GM23338 (cell line): ENCODE results near the gene ZSWIM3. TPM values are rescaled to one million over a fixed set of nuclear protein-coding genes. Genes with fewer than 3 reads are reported as not detected.

Source experiments
- ATAC-seq: fragments of 200-7000 bp; cut with Tn5 transposase; 3 replicates; pipeline ENCODE4 v1.9.1; 2020
- DNase-seq: peaks from one replicate; pipeline ENCODE4 v3.0.0-alpha.2; 2015; ENCODE audit warnings: low spot score
- H2AFZ ChIP-seq: fragments of 200-600 bp; sonication (generic); 2 replicates; pipeline ENCODE4 v1.8.0; 2016; ENCODE audit warnings: antibody characterized with exemption, mild to moderate bottlenecking, moderate library complexity
- H3F3A ChIP-seq: fragments of 200-600 bp; sonication (generic); replicated peaks from 2 replicates; pipeline ENCODE4 v1.8.0; 2017; ENCODE audit warnings: antibody characterized with exemption, mixed run types, low read depth
- H3K27ac ChIP-seq: fragments of 200-600 bp; sonication (generic); 2 replicates; pipeline ENCODE4 v1.6.1; 2016; ENCODE audit warnings: low read depth
- H3K27me3 ChIP-seq: fragments of 200-600 bp; sonication (generic); 2 replicates; pipeline ENCODE4 v1.8.0; 2016; ENCODE audit warnings: mild to moderate bottlenecking, mixed run types, moderate library complexity; ENCODE audit not compliant: insufficient read depth
- H3K36me3 ChIP-seq: fragments of 200-600 bp; sonication (generic); 2 replicates; pipeline ENCODE4 v1.8.0; 2016; ENCODE audit warnings: mild to moderate bottlenecking; ENCODE audit not compliant: insufficient read depth
- H3K4me1 ChIP-seq: fragments of 200-600 bp; sonication (generic); 2 replicates; pipeline ENCODE4 v1.8.0; 2016; ENCODE audit warnings: mild to moderate bottlenecking, moderate library complexity; ENCODE audit not compliant: insufficient read depth
- H3K4me2 ChIP-seq: fragments of 200-600 bp; sonication (generic); 2 replicates; pipeline ENCODE4 v1.7.1; 2017; ENCODE audit warnings: mixed run types
- H3K4me3 ChIP-seq: fragments of 200-600 bp; sonication (generic); 2 replicates; pipeline ENCODE4 v1.6.1; 2016; ENCODE audit warnings: mixed run types
- H3K79me2 ChIP-seq: fragments of 200-600 bp; sonication (generic); replicated peaks from 2 replicates; pipeline ENCODE4 v1.8.0; 2017; ENCODE audit warnings: mild to moderate bottlenecking; ENCODE audit not compliant: insufficient read depth
- H3K9me2 ChIP-seq: fragments of 200-600 bp; sonication (generic); 2 replicates; pipeline ENCODE4 v1.8.0; 2017; ENCODE audit not compliant: insufficient read depth
- H4K20me1 ChIP-seq: fragments of 200-600 bp; sonication (generic); replicated peaks from 2 replicates; pipeline ENCODE4 v1.8.0; 2017; ENCODE audit warnings: mild to moderate bottlenecking; ENCODE audit not compliant: insufficient read depth
- H3K27ac Mint-ChIP-seq: 2 replicates; pipeline ENCODE4 v1.8.0; 2020; ENCODE audit warnings: inconsistent platforms, mild to moderate bottlenecking, moderate library complexity, mixed read lengths
- H3K27me3 Mint-ChIP-seq: 3 replicates; pipeline ENCODE4 v1.8.0; 2022; ENCODE audit warnings: low read depth, mild to moderate bottlenecking, moderate library complexity, mixed read lengths, inconsistent platforms; ENCODE audit not compliant: insufficient read depth, poor library complexity
- H3K36me3 Mint-ChIP-seq: 3 replicates; pipeline ENCODE4 v1.8.0; 2021; ENCODE audit warnings: low read depth, mild to moderate bottlenecking, inconsistent platforms, moderate library complexity, mixed read lengths
- H3K4me1 Mint-ChIP-seq: 3 replicates; pipeline ENCODE4 v1.8.0; 2020; ENCODE audit warnings: mild to moderate bottlenecking, inconsistent platforms, mixed read lengths
- H3K4me3 Mint-ChIP-seq: 3 replicates; pipeline ENCODE4 v1.8.0; 2021; ENCODE audit warnings: moderate library complexity, mild to moderate bottlenecking, inconsistent platforms, mixed read lengths
- H3K9me3 Mint-ChIP-seq: 3 replicates; pipeline ENCODE4 v1.8.0; 2020; ENCODE audit warnings: moderate library complexity, mild to moderate bottlenecking, inconsistent platforms, mixed read lengths
- CREB1 ChIP-seq: fragments of 250-450 bp; sonication (Bioruptor Pico); IDR thresholded peaks from 2 replicates; pipeline ENCODE4 v1.5.0; 2020; ENCODE audit warnings: low read depth, mild to moderate bottlenecking, moderate library complexity
- EZH2 ChIP-seq: fragments of 200-600 bp; sonication (generic); IDR thresholded peaks from one replicate; pipeline ENCODE4 v1.8.0; 2017; ENCODE audit warnings: antibody characterized with exemption, mild to moderate bottlenecking, low read depth; ENCODE audit not compliant: unreplicated experiment
- JUNB ChIP-seq: IDR thresholded peaks from one replicate; pipeline ENCODE4 v1.6.1; 2016; ENCODE audit warnings: antibody characterized with exemption; ENCODE audit not compliant: unreplicated experiment
- NANOG ChIP-seq: IDR thresholded peaks from 2 replicates; pipeline ENCODE4 v1.6.1; 2016; ENCODE audit warnings: antibody characterized with exemption, borderline replicate concordance
- STAT1 ChIP-seq: IDR thresholded peaks from one replicate; pipeline ENCODE4 v1.6.1; 2016; ENCODE audit warnings: antibody characterized with exemption; ENCODE audit not compliant: unreplicated experiment
- ZNF331 ChIP-seq: fragments of 250-450 bp; sonication (Bioruptor Pico); IDR thresholded peaks from 2 replicates; pipeline ENCODE4 v1.5.0; 2020; ENCODE audit warnings: low read depth, mild to moderate bottlenecking, moderate library complexity
- ZNF462 ChIP-seq: fragments of 250-450 bp; sonication (Bioruptor Pico); IDR thresholded peaks from 2 replicates; pipeline ENCODE4 v1.5.0; 2020; ENCODE audit warnings: mild to moderate bottlenecking, moderate library complexity
- polyA plus RNA-seq: library from polyadenylated mRNA; unstranded; fragments of >200 nt; fragmentation: Nextera tagmentation; extraction: Ambion mirVana; gene quantifications from 2 replicates; pipeline ENCODE4 v1.2.1, GENCODE V29; 2016
- total RNA-seq: library from RNA; depleted of rRNA; stranded (reverse); fragments of >200 nt; shearing (Covaris generic); gene quantifications from 2 replicates; pipeline ENCODE4 v1.2.3, GENCODE V29; 2014
- TF ChIP-seq, protein P1 (sequence below): IDR thresholded peaks from one replicate; pipeline ENCODE4 v1.6.1; 2018; ENCODE audit warnings: antibody characterized with exemption; ENCODE audit not compliant: unreplicated experiment
- TF ChIP-seq, protein P2 (sequence below), 2 experiments: fragments of 200-600 bp in 1 of 2; sonication (generic) in 1 of 2; conservative IDR thresholded peaks; 2 replicates each; pipeline versions ENCODE4 v1.5.1 to v1.6.1; 2016 to 2017; ENCODE audit warnings: antibody characterized with exemption in 2 of 2, low read depth in 2 of 2, mild to moderate bottlenecking in 2 of 2, moderate library complexity in 1 of 2

ZSWIM3 gene
- total and polyA plus RNA-seq, 2 experiments from 2014 or later: 2.0 to 8.2 TPM

DNA sequence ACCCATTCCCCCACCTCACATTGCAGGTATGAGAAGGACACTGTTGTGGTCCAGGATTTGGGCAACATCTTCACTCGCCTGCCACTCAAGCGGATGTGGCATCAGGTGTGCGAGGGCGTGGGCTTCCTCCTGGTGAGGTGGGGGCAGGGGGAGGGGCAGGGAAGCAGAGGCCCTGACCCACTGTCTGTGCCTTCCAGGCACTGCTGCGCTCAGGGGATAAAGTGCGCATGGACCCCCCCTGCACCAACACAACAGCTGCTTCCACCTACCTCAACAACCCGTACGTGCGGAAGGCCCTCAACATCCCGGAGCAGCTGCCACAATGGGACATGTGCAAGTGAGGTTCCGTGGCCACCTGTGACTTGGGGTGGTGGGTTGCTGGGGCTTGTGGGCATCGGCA lies 37.4 kb downstream of the ZSWIM3 start:
- ATAC-seq (no peak), DNase-seq (no peak)
- no peaks in the 10 kb centered on the region; the same call in 1 of the 2 replicates for H4K20me1 ChIP-seq
- H3K9me2 ChIP-seq: no peaks in the 10 kb centered on the region
- H3K27me3 ChIP-seq: no peaks in the 10 kb centered on the region
- peaks cover 25% of the 10 kb centered on the region for H3K27me3 Mint-ChIP-seq
- 0 out of 2 replicates have a peak, but pooled peaks cover under 1% of the 10 kb centered on the region for H3K79me2 ChIP-seq
- H3K36me3 Mint-ChIP-seq: peaks cover 45% of the 10 kb centered on the region
- no peak overlapping the region for H3K4me2 ChIP-seq
- no peak overlapping the region for H3K4me3 Mint-ChIP-seq
- no peak overlapping the region for H3K27ac Mint-ChIP-seq
- H3F3A ChIP-seq: 0 out of 2 replicates have a peak, but pooled peaks cover 6% of the 10 kb centered on the region
- H3K27ac ChIP-seq: no peak overlapping the region
- H3K4me1 Mint-ChIP-seq: peaks cover 10% of the 10 kb centered on the region; the same call in 2 of the 3 replicates
- H3K4me1 ChIP-seq: no peaks in the 10 kb centered on the region; the same call in 1 of the 2 replicates
- H3K9me3 Mint-ChIP-seq: peaks cover 3% of the 10 kb centered on the region; the same call in 1 of the 3 replicates
- H3K4me3 ChIP-seq: no peak overlapping the region
- no peaks in the 10 kb centered on the region for H3K36me3 ChIP-seq
- TF ChIP-seq, protein P1, sequence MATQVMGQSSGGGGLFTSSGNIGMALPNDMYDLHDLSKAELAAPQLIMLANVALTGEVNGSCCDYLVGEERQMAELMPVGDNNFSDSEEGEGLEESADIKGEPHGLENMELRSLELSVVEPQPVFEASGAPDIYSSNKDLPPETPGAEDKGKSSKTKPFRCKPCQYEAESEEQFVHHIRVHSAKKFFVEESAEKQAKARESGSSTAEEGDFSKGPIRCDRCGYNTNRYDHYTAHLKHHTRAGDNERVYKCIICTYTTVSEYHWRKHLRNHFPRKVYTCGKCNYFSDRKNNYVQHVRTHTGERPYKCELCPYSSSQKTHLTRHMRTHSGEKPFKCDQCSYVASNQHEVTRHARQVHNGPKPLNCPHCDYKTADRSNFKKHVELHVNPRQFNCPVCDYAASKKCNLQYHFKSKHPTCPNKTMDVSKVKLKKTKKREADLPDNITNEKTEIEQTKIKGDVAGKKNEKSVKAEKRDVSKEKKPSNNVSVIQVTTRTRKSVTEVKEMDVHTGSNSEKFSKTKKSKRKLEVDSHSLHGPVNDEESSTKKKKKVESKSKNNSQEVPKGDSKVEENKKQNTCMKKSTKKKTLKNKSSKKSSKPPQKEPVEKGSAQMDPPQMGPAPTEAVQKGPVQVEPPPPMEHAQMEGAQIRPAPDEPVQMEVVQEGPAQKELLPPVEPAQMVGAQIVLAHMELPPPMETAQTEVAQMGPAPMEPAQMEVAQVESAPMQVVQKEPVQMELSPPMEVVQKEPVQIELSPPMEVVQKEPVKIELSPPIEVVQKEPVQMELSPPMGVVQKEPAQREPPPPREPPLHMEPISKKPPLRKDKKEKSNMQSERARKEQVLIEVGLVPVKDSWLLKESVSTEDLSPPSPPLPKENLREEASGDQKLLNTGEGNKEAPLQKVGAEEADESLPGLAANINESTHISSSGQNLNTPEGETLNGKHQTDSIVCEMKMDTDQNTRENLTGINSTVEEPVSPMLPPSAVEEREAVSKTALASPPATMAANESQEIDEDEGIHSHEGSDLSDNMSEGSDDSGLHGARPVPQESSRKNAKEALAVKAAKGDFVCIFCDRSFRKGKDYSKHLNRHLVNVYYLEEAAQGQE: no peak
- no peak for TF ChIP-seq JUNB
- TF ChIP-seq CREB1 (CRISPR knock-in tag): no peak
- no peak for TF ChIP-seq EZH2
- TF ChIP-seq STAT1: no peak
- no peak for TF ChIP-seq NANOG
- TF ChIP-seq, protein P2, sequence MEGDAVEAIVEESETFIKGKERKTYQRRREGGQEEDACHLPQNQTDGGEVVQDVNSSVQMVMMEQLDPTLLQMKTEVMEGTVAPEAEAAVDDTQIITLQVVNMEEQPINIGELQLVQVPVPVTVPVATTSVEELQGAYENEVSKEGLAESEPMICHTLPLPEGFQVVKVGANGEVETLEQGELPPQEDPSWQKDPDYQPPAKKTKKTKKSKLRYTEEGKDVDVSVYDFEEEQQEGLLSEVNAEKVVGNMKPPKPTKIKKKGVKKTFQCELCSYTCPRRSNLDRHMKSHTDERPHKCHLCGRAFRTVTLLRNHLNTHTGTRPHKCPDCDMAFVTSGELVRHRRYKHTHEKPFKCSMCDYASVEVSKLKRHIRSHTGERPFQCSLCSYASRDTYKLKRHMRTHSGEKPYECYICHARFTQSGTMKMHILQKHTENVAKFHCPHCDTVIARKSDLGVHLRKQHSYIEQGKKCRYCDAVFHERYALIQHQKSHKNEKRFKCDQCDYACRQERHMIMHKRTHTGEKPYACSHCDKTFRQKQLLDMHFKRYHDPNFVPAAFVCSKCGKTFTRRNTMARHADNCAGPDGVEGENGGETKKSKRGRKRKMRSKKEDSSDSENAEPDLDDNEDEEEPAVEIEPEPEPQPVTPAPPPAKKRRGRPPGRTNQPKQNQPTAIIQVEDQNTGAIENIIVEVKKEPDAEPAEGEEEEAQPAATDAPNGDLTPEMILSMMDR (conservative IDR thresholded peaks at IDR 0.05; ENCODE audit: low read depth in 2 of 2): no peak
- no peak for TF ChIP-seq ZNF462
- no peak for TF ChIP-seq ZNF331
- no peak overlapping the region for H2AFZ ChIP-seq
